Measurements from ENCODE around the gene PTCRA. TPM values are rescaled to one million over a fixed set of nuclear protein-coding genes. Genes with fewer than 3 reads are reported as not detected.
"Not testable (repeated sequence)": the region's sequence is repeated elsewhere in the genome, so short reads cannot be mapped to it uniquely, and the experiment has no call there.

The PTCRA gene
- total RNA-seq, 1 donor, result under 0.01 TPM

GRCh38 chr6:42902429-42903263 lies 13.2 kb upstream of the PTCRA start:
- not testable (repeated sequence) for DNase-seq (ENCODE audit: low read depth in 2 of 3, low spot score in 2 of 3)

- no peak for DNase-seq (ENCODE audit: low read depth in 2 of 3, low spot score in 2 of 3)
Measured at GRCh38 chr6:42904467-42904866, 11.4 kb upstream of the PTCRA start.

- no peak for DNase-seq (ENCODE audit: low read depth in 2 of 3, low spot score in 2 of 3)
Measured at GRCh38 chr6:42907336-42907735, 8.5 kb upstream of the PTCRA start.

GRCh38 chr6:42909835-42910234 lies 6.0 kb upstream of the PTCRA start:
- DNase-seq (ENCODE audit: low read depth in 2 of 3, low spot score in 2 of 3), result no peak

- DNase-seq (ENCODE audit: low read depth in 2 of 3, low spot score in 2 of 3), result no peak
Measured at GRCh38 chr6:42911171-42912021, 4.5 kb upstream of the PTCRA start.

GRCh38 chr6:42914546-42914945 lies 1.3 kb upstream of the PTCRA start:
- no peak for DNase-seq (ENCODE audit: low read depth in 2 of 3, low spot score in 2 of 3)

- no peak for DNase-seq (ENCODE audit: low read depth in 2 of 3, low spot score in 2 of 3)
Measured at GRCh38 chr6:42916288-42916687, 435 bp downstream of the PTCRA start.

- DNase-seq (ENCODE audit: low read depth in 2 of 3, low spot score in 2 of 3), result no peak
Measured at GRCh38 chr6:42921801-42922200, 5.9 kb downstream of the PTCRA start.

- DNase-seq (ENCODE audit: low read depth in 2 of 3, low spot score in 2 of 3), result no peak
Measured at GRCh38 chr6:42923666-42924065, 7.8 kb downstream of the PTCRA start.

GRCh38 chr6:42925248-42925857 lies 9.5 kb downstream of the PTCRA start:
- DNase-seq (ENCODE audit: low read depth in 2 of 3, low spot score in 2 of 3), result no peak

GRCh38 chr6:42928986-42929820 lies 13.3 kb downstream of the PTCRA start, which contains the start of gene CNPY3:
TSS of gene CNPY3 (plus strand) at chr6:42929480. CDS start at chr6:42929571, 91 bp downstream.
- peak; percentile 89 to 99 (median 98) for DNase-seq (ENCODE audit: low read depth in 2 of 3, low spot score in 2 of 3)

GRCh38 chr6:42929821-42930360 lies 14.0 kb downstream of the PTCRA start:
- peak in 2 of 3 donors; percentile 83 for DNase-seq (ENCODE audit: low read depth in 2 of 3, low spot score in 2 of 3)

- DNase-seq (ENCODE audit: low read depth in 2 of 3, low spot score in 2 of 3), result no peak
Measured at GRCh38 chr6:42932412-42932811, 16.6 kb downstream of the PTCRA start.

GRCh38 chr6:42933205-42933604 lies 17.4 kb downstream of the PTCRA start:
- no peak for DNase-seq (ENCODE audit: low read depth in 2 of 3, low spot score in 2 of 3)

- peak in 2 of 3 donors; percentile 42 to 52 for DNase-seq (ENCODE audit: low read depth in 2 of 3, low spot score in 2 of 3)
Measured at GRCh38 chr6:42935322-42935721, 19.5 kb downstream of the PTCRA start.

GRCh38 chr6:42936398-42936797 lies 20.5 kb downstream of the PTCRA start:
- no peak for DNase-seq (ENCODE audit: low read depth in 2 of 3, low spot score in 2 of 3)

- no peak for DNase-seq (ENCODE audit: low read depth in 2 of 3, low spot score in 2 of 3)
Measured at GRCh38 chr6:42937548-42938427, 21.9 kb downstream of the PTCRA start.

- DNase-seq (ENCODE audit: low read depth in 2 of 3, low spot score in 2 of 3), result no peak
Measured at GRCh38 chr6:42938428-42938796, 22.6 kb downstream of the PTCRA start.

All from hematopoietic multipotent progenitor cell (in vitro differentiated cells).